Kidney epithelial cell (primary cell): ENCODE data around the gene CMSS1. TPM values are rescaled to one million over a fixed set of nuclear protein-coding genes. Genes with fewer than 3 reads are reported as not detected.

ENCODE experiments used
- DNase-seq: peaks from one replicate; pipeline ENCODE4 v3.0.0-alpha.2; 2010; ENCODE audit warnings: low read depth
- H3K27me3 ChIP-seq: 2 replicates; pipeline ENCODE4 v1.6.0; 2011; ENCODE audit warnings: low read length; ENCODE audit not compliant: control insufficient read depth, insufficient read depth
- H3K36me3 ChIP-seq: 2 replicates; pipeline ENCODE4 v1.5.1; 2011; ENCODE audit warnings: low read length; ENCODE audit not compliant: control insufficient read depth, insufficient read depth
- H3K4me3 ChIP-seq: 2 replicates; pipeline ENCODE4 v1.5.1; 2011; ENCODE audit warnings: low read depth, mild to moderate bottlenecking, control low read depth, low read length
- CTCF ChIP-seq: IDR thresholded peaks from 2 replicates; pipeline ENCODE4 v1.5.1; 2011; ENCODE audit warnings: mild to moderate bottlenecking, moderate library complexity, low read length, control low read depth, inconsistent platforms; ENCODE audit not compliant: insufficient read depth, poor library complexity, severe bottlenecking
- total RNA-seq: library from RNA; depleted of rRNA; stranded (reverse); fragments of >200 nt; gene quantifications from 2 replicates; pipeline ENCODE4 v1.2.3, GENCODE V29; 2015

Gene CMSS1
- total RNA-seq, 1 donor from 2014 or later = 36.9 TPM

DNA sequence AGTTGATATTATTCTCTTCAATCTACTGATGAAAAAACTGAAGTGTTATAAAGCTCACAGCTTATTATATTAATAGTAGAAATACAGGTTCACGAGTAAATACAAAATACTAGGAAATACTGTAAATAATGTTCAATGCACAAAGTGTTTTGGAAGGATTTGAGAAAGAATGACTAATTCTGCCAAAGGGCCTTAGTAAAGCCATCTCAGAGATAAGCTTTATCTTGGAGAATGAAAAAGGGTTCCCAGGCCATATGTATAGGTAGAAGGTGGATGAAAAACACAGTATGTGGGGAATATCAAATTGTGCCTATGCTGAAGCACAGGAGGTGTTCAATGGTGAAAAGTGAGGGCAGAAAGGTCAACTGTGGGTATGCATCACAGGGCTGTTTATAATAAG lies 123.5 kb downstream of the CMSS1 start:
- Histone ChIP-seq H3K27me3 (no peaks in the 10 kb centered on the region), H3K4me3 (no peak overlapping the region), H3K36me3 (no peaks in the 10 kb centered on the region)
- no peak for TF ChIP-seq CTCF
- DNase-seq = no peak

DNA sequence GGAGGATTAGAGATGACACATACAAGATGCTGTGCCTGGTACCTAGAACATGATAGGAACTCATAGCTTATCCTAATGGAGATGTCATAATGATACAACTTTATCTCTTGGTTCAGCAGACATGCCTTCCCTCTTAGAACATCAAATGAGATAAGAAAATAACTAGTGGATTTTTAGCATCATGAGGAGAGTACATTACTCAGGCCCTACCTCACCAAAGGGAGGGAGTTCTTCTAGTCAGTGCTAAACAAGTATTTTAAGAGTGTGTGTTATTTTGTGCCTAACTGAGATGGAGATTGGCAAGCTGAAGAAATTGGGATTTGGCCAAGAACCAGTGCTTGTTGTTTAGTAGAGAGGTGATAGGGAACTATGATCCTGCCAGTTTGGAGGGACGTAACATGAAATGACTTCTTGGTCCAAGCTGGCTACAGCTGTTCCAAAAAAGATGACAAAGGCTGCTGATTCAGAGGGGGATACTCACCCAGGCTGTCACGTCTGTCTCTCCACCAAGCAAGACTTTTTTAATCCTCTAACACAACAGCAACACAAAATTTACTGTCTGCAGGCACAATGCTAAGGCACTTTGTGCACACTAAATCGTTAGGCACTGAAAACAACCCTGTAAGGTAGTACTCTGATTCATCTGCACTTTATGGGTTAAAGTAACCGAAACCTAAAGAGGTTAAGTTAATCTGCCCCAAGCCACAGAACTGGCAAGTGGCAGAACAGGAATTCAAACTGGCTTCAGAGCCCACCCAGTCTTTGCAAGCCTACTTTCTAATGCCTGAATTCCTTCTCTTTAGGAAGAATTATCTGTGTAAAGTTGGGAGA lies 126.5 kb downstream of the CMSS1 start:
- H3K4me3 ChIP-seq = no peak overlapping the region
- DNase-seq = no peak
- TF ChIP-seq CTCF = no peak
- H3K27me3 ChIP-seq = no peaks in the 10 kb centered on the region
- H3K36me3 ChIP-seq = no peaks in the 10 kb centered on the region

DNA sequence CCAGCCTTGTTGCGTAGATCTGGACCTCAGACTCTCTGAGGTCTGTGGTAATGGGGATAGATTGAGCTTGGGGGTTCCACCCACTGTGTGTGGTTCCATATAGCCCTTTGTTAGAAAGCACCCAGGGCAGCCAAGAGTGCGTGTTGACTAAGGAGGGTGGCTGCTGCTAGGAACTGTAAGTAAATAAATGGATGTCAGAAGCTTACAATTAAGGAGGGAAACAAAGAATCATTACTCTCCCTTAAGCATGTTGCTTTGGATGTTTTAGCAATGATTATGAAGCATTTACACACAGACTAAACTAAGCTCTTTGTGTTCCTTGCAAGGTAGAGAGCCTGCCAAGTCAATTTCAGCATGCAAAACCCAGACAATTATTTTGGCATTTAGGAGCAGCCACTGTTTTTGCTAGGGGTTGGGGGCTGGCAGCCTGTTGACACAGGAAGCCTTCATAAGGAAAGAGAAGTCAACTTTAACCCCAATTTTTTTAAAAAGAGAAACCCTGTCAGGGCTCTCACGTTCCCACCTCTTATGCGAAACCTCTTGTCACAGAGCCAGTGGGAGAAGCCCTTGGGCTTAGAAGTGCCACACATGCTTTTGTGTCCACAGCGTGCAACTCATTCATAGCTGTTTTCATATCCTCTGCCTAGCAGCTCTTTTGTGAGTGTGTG lies 127.8 kb downstream of the CMSS1 start:
- no peak for DNase-seq
- H3K36me3 ChIP-seq = no peaks in the 10 kb centered on the region
- H3K27me3 ChIP-seq = no peaks in the 10 kb centered on the region
- H3K4me3 ChIP-seq = no peak overlapping the region
- TF ChIP-seq CTCF = no peak

- H3K27me3 ChIP-seq = no peaks in the 10 kb centered on the region
- H3K4me3 ChIP-seq = no peak overlapping the region
- no peak for DNase-seq
- TF ChIP-seq CTCF = no peak
- H3K36me3 ChIP-seq = no peaks in the 10 kb centered on the region
Observed at GRCh38 chr3:99947356-99947755, 129.7 kb downstream of the CMSS1 start.

- Histone ChIP-seq H3K4me3 (no peak overlapping the region), H3K36me3 (no peaks in the 10 kb centered on the region), H3K27me3 (no peaks in the 10 kb centered on the region)
- DNase-seq = no peak
- no peak for TF ChIP-seq CTCF
Observed at GRCh38 chr3:99948467-99949089, 130.9 kb downstream of the CMSS1 start.
